Measurements from ENCODE around the gene AHI1.

- TF ChIP-seq CTCF (IDR thresholded peaks at IDR 0.05) (no peak), EP300 (IDR thresholded peaks at IDR 0.05) (no peak)
Measured at GRCh38 chr6:135475292-135475886, 22.2 kb downstream of the AHI1 start.

Data from ovary (tissue), 3 donors.